ENCODE results near the gene SEMA3D.

DNA sequence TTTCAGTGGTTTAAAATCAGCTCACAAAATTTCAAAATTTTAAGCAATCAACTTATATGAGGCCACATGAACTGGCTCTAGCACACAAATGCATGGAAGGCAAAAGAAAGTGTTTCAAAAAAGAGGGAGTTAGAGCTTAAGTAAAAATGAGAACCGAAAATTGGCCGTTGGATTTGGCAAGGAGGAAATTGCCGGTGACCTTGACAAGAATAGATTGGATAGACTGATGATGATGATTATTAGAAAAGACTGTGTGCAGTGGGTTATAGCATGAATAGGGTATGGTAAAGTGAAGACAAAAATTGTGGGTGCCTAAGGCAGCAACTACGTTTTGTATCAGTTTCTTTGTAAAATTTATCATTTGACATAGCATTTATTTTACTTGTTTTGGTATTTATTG is 175.7 kb downstream of the SEMA3D start:
- no peak for TF ChIP-seq CTCF (IDR thresholded peaks at IDR 0.05)
- TF ChIP-seq POLR2A (IDR thresholded peaks at IDR 0.05), result no peak

Data from esophagus squamous epithelium (tissue), 4 donors.